Neuronal stem cell (in vitro differentiated cells): Measurements from ENCODE around the gene LBX1.

Source experiments
- DNase-seq: peaks from one replicate; pipeline ENCODE4 v3.0.0-alpha.2; 2013; ENCODE audit warnings: low spot score
- H2AFZ ChIP-seq: one replicate; pipeline ENCODE4 v1.6.1; 2013; ENCODE audit warnings: mild to moderate bottlenecking, low read length, inconsistent platforms
- H2AK5ac ChIP-seq: 2 replicates; pipeline ENCODE4 v1.6.1; 2013; ENCODE audit warnings: low read depth, mild to moderate bottlenecking, inconsistent platforms, low read length, moderate library complexity, mixed read lengths
- H2BK120ac ChIP-seq: 2 replicates; pipeline ENCODE4 v1.6.1; 2013; ENCODE audit warnings: low read depth, mild to moderate bottlenecking, inconsistent platforms, low read length, moderate library complexity, mixed read lengths
- H2BK12ac ChIP-seq: one replicate; pipeline ENCODE4 v1.6.1; 2013; ENCODE audit warnings: low read length, inconsistent platforms
- H2BK15ac ChIP-seq: 2 replicates; pipeline ENCODE4 v1.6.1; 2013; ENCODE audit warnings: mild to moderate bottlenecking, low read length, inconsistent platforms, mixed read lengths
- H2BK5ac ChIP-seq: one replicate; pipeline ENCODE4 v1.6.1; 2013; ENCODE audit warnings: inconsistent platforms, mild to moderate bottlenecking, low read length, moderate library complexity
- H3K14ac ChIP-seq: one replicate; pipeline ENCODE4 v1.6.1; 2013; ENCODE audit warnings: low read length, inconsistent platforms
- H3K18ac ChIP-seq: 2 replicates; pipeline ENCODE4 v1.6.1; 2013; ENCODE audit warnings: low read length, inconsistent platforms
- H3K23ac ChIP-seq: 2 replicates; pipeline ENCODE4 v1.6.1; 2013; ENCODE audit warnings: low read depth, mild to moderate bottlenecking, mixed read lengths, low read length, inconsistent platforms; ENCODE audit not compliant: poor library complexity
- H3K27ac ChIP-seq: replicated peaks from 3 replicates; pipeline ENCODE4 v1.5.1; 2013; ENCODE audit warnings: low read length, inconsistent platforms
- H3K27me3 ChIP-seq, 3 experiments: 2 replicates each; pipeline ENCODE4 v1.6.1; 2013; ENCODE audit warnings: low read length in 3 of 3, mild to moderate bottlenecking in 2 of 3, inconsistent platforms in 1 of 3, low read depth in 1 of 3, mixed read lengths in 1 of 3, moderate library complexity in 1 of 3; ENCODE audit not compliant: control insufficient read depth in 3 of 3, insufficient read depth in 3 of 3
- H3K36me3 ChIP-seq, 2 donors: replicated peaks in 1 of 2; 2 replicates each; pipeline ENCODE4 v1.6.1; 2013; ENCODE audit warnings: low read length in 2 of 2; ENCODE audit not compliant: control insufficient read depth in 2 of 2, insufficient read depth in 2 of 2
- H3K4ac ChIP-seq: 2 replicates; pipeline ENCODE4 v1.6.1; 2013; ENCODE audit warnings: inconsistent platforms, mild to moderate bottlenecking, low read length, moderate library complexity
- H3K4me1 ChIP-seq, 2 donors: 1 replicate in 1 of 2; 2 replicates in 1 of 2; pipeline ENCODE4 v1.6.1; 2013; ENCODE audit warnings: low read length in 2 of 2, low read depth in 1 of 2; ENCODE audit not compliant: control insufficient read depth in 2 of 2, insufficient read depth in 1 of 2
- H3K4me2 ChIP-seq: one replicate; pipeline ENCODE4 v1.6.1; 2013; ENCODE audit warnings: mild to moderate bottlenecking, low read length, inconsistent platforms; ENCODE audit not compliant: insufficient read depth, poor library complexity, severe bottlenecking
- H3K4me3 ChIP-seq, 2 donors: 2 replicates each; pipeline ENCODE4 v1.5.1; 2013; ENCODE audit warnings: low read length in 2 of 2, mild to moderate bottlenecking in 2 of 2, inconsistent platforms in 1 of 2, moderate library complexity in 1 of 2
- H3K79me1 ChIP-seq: one replicate; pipeline ENCODE4 v1.6.1; 2013; ENCODE audit warnings: low read depth, mild to moderate bottlenecking, inconsistent platforms, low read length, moderate library complexity
- H3K9ac ChIP-seq: one replicate; pipeline ENCODE4 v1.6.1; 2013; ENCODE audit warnings: mild to moderate bottlenecking, low read depth, low read length, inconsistent platforms; ENCODE audit not compliant: poor library complexity
- H3K9me3 ChIP-seq, 2 donors: replicated peaks in 1 of 2; 2 replicates each; pipeline versions ENCODE3 to v1.6.1; 2013; ENCODE audit warnings: low read length in 2 of 2, mild to moderate bottlenecking in 2 of 2, inconsistent platforms in 1 of 2, low read depth in 1 of 2, mixed read lengths in 1 of 2, moderate library complexity in 1 of 2; ENCODE audit not compliant: control insufficient read depth in 2 of 2, insufficient read depth in 1 of 2
- H4K8ac ChIP-seq: one replicate; pipeline ENCODE4 v1.6.1; 2013; ENCODE audit warnings: low read depth, mild to moderate bottlenecking, inconsistent platforms, low read length, moderate library complexity
- H4K91ac ChIP-seq: one replicate; pipeline ENCODE4 v1.6.1; 2013; ENCODE audit warnings: low read length, low read depth, mild to moderate bottlenecking, inconsistent platforms; ENCODE audit not compliant: poor library complexity
- WGBS, 2 donors: extraction: QIAGEN DNeasy Blood & Tissue Kit; methylation state at CpG; one replicate each; pipeline ENCODE4 v1.1.7; 2013; ENCODE audit warnings: missing lambda C conversion rate in 2 of 2, mixed read lengths in 1 of 2; ENCODE audit not compliant: insufficient read length in 2 of 2, insufficient replicate concordance in 1 of 2; ENCODE audit errors: extremely low coverage in 2 of 2; 5-methylcytosine and 5-hydroxymethylcytosine counted together

The LBX1 gene

DNA sequence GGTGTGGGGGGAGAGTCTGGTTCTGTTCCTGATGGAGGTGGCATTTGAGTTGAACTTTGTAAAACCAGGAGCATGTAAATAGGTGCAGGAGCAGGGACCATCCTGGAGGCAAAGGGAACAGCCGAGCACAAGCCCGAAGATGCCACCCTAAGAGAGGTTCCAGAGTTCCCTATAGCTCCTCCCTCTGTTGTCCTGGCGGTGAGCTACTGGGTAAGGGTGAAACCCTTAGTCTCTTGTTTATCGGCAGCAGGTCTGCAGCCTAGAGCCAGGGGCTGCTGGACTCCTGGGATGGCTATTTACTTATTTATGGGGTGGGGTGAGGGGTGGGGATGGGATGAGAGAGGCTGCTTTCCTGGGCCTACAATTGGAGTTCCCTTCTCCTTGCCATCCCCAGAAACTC, 6.5 kb upstream of the LBX1 start:
- Histone ChIP-seq H3K27ac (no peak overlapping the region), H3K4me2 (no peak overlapping the region), H3K4me1 (peaks cover 0 to 3% of the 10 kb centered on the region in 2 donors), H2AFZ (no peak overlapping the region), H2BK15ac (no peak overlapping the region), H2BK5ac (no peak overlapping the region), H3K4ac (no peak overlapping the region), H3K4me3 (no peak overlapping the region), H4K8ac (no peak overlapping the region), H2AK5ac (no peak overlapping the region), H3K9ac (no peak overlapping the region), H2BK12ac (no peak overlapping the region), H2BK120ac (no peak overlapping the region), H3K36me3 (no peaks in the 10 kb centered on the region), H3K23ac (no peak overlapping the region), H3K14ac (no peak overlapping the region), H3K27me3 (peaks cover 68 to 100% (median 98%) of the 10 kb centered on the region in 3 experiments), H3K9me3 (no peaks in the 10 kb centered on the region), H3K79me1 (no peaks in the 10 kb centered on the region), H3K18ac (no peak overlapping the region), H4K91ac (no peak overlapping the region)
- no CpG with 5 or more reads among the region's 4 CpGs for WGBS, 2 donors
- DNase-seq: no peak

DNA sequence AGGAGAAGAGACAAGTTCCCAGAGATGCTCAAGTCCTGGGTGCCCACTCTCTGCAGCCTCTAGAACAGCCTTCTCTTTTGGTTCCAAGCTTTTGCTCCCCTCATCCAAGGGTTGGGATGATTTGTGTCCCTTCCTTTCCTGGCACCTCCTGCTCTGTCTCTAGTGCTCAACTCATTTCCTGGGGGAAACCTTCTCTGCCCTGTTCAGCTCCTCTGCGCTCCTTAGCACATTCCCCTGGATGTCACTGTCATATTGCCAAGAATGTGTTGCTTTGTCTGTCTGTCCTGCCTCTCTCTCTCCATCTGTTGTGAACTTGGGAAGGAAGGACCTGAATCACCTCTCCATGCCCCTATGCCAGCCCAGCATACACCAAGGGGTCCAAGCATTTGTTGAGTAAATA, 5.1 kb upstream of the LBX1 start:
- H3K79me1 ChIP-seq: no peaks in the 10 kb centered on the region
- H3K4ac ChIP-seq: no peak overlapping the region
- H2BK120ac ChIP-seq: no peak overlapping the region
- no peak overlapping the region for H4K91ac ChIP-seq
- H3K18ac ChIP-seq: no peak overlapping the region
- H3K14ac ChIP-seq: no peak overlapping the region
- no CpG with 5 or more reads among the region's 1 CpG for WGBS, 2 donors
- H4K8ac ChIP-seq: no peak overlapping the region
- no peak overlapping the region for H2BK5ac ChIP-seq
- H2BK15ac ChIP-seq: no peak overlapping the region
- peaks cover 2 to 9% of the 10 kb centered on the region in 2 donors for H3K4me1 ChIP-seq
- no peak for DNase-seq
- no peaks in the 10 kb centered on the region for H3K36me3 ChIP-seq
- no peak overlapping the region for H3K4me2 ChIP-seq
- H2AK5ac ChIP-seq: no peak overlapping the region
- H2AFZ ChIP-seq: no peak overlapping the region
- no peak overlapping the region for H2BK12ac ChIP-seq
- no peaks in the 10 kb centered on the region for H3K9me3 ChIP-seq
- H3K9ac ChIP-seq: no peak overlapping the region
- peaks cover 77 to 100% (median 100%) of the 10 kb centered on the region in 3 experiments for H3K27me3 ChIP-seq
- H3K4me3 ChIP-seq: no peak overlapping the region
- no peak overlapping the region for H3K27ac ChIP-seq
- no peak overlapping the region for H3K23ac ChIP-seq

DNA sequence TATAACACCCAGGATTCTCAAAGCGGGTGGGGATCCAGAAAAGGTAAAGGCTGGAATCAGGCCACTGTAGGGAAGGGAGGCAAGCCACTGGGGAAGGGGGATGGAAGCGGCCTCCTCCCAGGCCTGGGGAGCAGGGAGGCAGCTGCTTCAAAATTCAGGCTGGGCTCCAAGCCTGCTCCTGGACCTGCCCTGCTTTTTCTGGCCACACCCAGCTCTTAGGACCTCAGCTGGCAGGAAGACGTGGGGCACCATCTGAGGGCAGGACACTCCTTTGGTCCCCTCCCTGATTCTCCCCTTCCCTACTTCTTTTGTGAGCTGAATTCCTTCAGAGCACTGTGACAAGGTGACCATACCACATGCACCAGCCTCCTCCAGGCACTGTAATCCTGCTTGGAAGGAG, 4.6 kb upstream of the LBX1 start:
- Histone ChIP-seq H3K4ac (no peak overlapping the region), H2AFZ (no peak overlapping the region), H3K4me1 (peaks cover 2 to 9% of the 10 kb centered on the region in 2 donors), H2AK5ac (no peak overlapping the region), H3K4me3 (no peak overlapping the region), H4K8ac (no peak overlapping the region), H3K14ac (no peak overlapping the region), H3K79me1 (no peaks in the 10 kb centered on the region), H3K23ac (no peak overlapping the region), H4K91ac (no peak overlapping the region), H3K27ac (no peak overlapping the region), H2BK120ac (no peak overlapping the region), H3K27me3 (peaks cover 77 to 100% (median 100%) of the 10 kb centered on the region in 3 experiments), H2BK15ac (no peak overlapping the region), H2BK12ac (no peak overlapping the region), H3K4me2 (no peak overlapping the region), H3K9me3 (no peaks in the 10 kb centered on the region), H3K36me3 (no peaks in the 10 kb centered on the region), H2BK5ac (no peak overlapping the region), H3K9ac (no peak overlapping the region), H3K18ac (no peak overlapping the region)
- no CpG with 5 or more reads among the region's 3 CpGs for WGBS, 2 donors
- DNase-seq: no peak

DNA sequence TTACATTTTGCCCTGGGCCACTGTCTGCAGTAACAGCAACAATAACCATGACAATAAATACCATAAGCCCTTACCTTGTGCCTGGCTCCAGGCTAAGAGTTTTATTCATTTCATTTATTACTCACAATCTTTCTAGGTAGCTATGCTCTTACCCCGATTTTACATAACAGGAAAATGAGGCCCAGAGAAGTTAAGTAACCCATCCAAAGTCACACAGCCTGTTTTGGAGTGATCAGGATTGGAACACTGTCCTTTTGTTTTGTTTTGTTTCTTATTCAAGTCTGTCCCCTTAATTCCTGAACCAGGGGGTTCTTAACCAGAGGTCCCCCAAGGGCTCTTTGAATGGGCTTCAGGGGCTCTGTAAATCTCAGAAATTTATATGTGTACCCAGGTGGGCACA, 4.2 kb upstream of the LBX1 start:
- Histone ChIP-seq H3K9ac (no peak overlapping the region), H2BK120ac (no peak overlapping the region), H3K4me3 (no peak overlapping the region), H3K27ac (no peak overlapping the region), H2BK5ac (no peak overlapping the region), H2BK12ac (no peak overlapping the region), H3K9me3 (no peaks in the 10 kb centered on the region), H3K79me1 (no peaks in the 10 kb centered on the region), H3K36me3 (no peaks in the 10 kb centered on the region), H3K23ac (no peak overlapping the region), H2AFZ (no peak overlapping the region), H2AK5ac (no peak overlapping the region), H3K27me3 (peaks cover 80 to 100% (median 100%) of the 10 kb centered on the region in 3 experiments), H3K4me2 (no peak overlapping the region), H4K8ac (no peak overlapping the region), H3K18ac (no peak overlapping the region), H3K14ac (no peak overlapping the region), H4K91ac (no peak overlapping the region), H2BK15ac (no peak overlapping the region), H3K4ac (no peak overlapping the region), H3K4me1 (peaks cover 2 to 11% of the 10 kb centered on the region in 2 donors)
- WGBS, 2 donors: no CpG with 5 or more reads among the region's 1 CpG
- no peak for DNase-seq
